RWPE2 (cell line): Measurements from ENCODE around the gene BTNL3.
A peak's percentile ranks its signal among the peaks of the same experiment; 100 is the strongest.

Experiments
- ATAC-seq: fragments of 200-7000 bp; cut with Tn5 transposase; 3 replicates; pipeline ENCODE4 v1.9.1; 2021; ENCODE audit warnings: low read depth
- DNase-seq: peaks from one replicate; pipeline ENCODE4 v3.0.0-alpha.2; 2020; ENCODE audit warnings: low spot score
- H3K27ac ChIP-seq: fragments of 450-650 bp; 2 replicates; pipeline ENCODE4 v1.5.1; 2017; ENCODE audit warnings: mild to moderate bottlenecking; ENCODE audit not compliant: poor library complexity, severe bottlenecking
- H3K27me3 ChIP-seq: fragments of 250-450 bp; sonication (Bioruptor Pico); 2 replicates; pipeline ENCODE4 v1.5.1; 2021; ENCODE audit warnings: mild to moderate bottlenecking, moderate library complexity; ENCODE audit not compliant: insufficient read depth, poor library complexity, severe bottlenecking
- H3K36me3 ChIP-seq: fragments of 250-450 bp; sonication (Bioruptor Pico); 2 replicates; pipeline ENCODE4 v1.5.1; 2020; ENCODE audit warnings: low read depth, mild to moderate bottlenecking, moderate library complexity
- H3K4me1 ChIP-seq: fragments of 250-450 bp; sonication (Bioruptor Pico); 2 replicates; pipeline ENCODE4 v1.5.1; 2021; ENCODE audit warnings: mild to moderate bottlenecking, moderate library complexity; ENCODE audit not compliant: insufficient read depth, poor library complexity, severe bottlenecking
- H3K4me3 ChIP-seq: fragments of 250-450 bp; sonication (Bioruptor Pico); 2 replicates; pipeline ENCODE4 v1.5.1; 2021; ENCODE audit warnings: mild to moderate bottlenecking, moderate library complexity; ENCODE audit not compliant: severe bottlenecking
- H3K9me3 ChIP-seq: fragments of 250-450 bp; sonication (Bioruptor Pico); 2 replicates; pipeline ENCODE4 v1.5.1; 2021; ENCODE audit warnings: mild to moderate bottlenecking, moderate library complexity; ENCODE audit not compliant: severe bottlenecking
- CTCF ChIP-seq: fragments of 450-650 bp; IDR thresholded peaks from one replicate; pipeline ENCODE4 v1.5.1; 2017; ENCODE audit warnings: mild to moderate bottlenecking, moderate library complexity; ENCODE audit not compliant: poor library complexity, severe bottlenecking

BTNL3 gene

DNA sequence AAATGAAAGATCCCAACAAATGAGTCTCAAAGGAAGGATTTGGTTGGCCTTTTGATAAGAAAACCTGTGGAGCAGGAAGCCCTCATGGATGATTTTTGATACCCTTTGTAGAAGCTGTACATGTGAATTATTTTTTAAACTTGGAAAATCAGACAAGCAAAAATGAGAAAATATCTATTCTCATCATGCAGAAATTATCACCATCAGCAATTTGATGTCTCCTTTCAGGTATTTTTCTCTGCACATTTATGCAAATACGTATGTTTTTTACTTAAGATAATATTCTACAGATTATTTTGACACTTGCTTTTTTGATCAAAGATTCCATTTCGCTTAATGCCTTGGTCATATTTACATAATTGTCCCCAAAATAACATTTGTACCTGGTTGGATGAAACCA is 58.6 kb downstream of the BTNL3 start:
- H3K4me3 ChIP-seq = no peak overlapping the region
- H3K4me1 ChIP-seq = no peaks in the 10 kb centered on the region
- DNase-seq (no peak), ATAC-seq (no peak)
- no peak for TF ChIP-seq CTCF
- H3K36me3 ChIP-seq = no peaks in the 10 kb centered on the region
- H3K27ac ChIP-seq = no peak overlapping the region
- H3K27me3 ChIP-seq = peaks cover 45% of the 10 kb centered on the region
- no peaks in the 10 kb centered on the region for H3K9me3 ChIP-seq

DNA sequence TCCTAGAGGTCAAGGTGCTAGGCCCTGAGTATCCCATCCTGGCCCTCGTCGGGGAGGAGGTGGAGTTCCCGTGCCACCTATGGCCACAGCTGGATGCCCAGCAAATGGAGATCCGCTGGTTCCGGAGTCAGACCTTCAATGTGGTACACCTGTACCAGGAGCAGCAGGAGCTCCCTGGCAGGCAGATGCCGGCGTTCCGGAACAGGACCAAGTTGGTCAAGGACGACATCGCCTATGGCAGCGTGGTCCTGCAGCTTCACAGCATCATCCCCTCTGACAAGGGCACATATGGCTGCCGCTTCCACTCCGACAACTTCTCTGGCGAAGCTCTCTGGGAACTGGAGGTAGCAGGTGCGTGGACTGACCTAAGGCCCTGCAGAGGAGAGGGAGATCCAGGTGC is 59.3 kb downstream of the BTNL3 start:
- Histone ChIP-seq H3K9me3 (no peaks in the 10 kb centered on the region), H3K4me3 (no peak overlapping the region), H3K36me3 (no peaks in the 10 kb centered on the region), H3K27ac (no peak overlapping the region), H3K27me3 (peaks cover 43% of the 10 kb centered on the region), H3K4me1 (no peaks in the 10 kb centered on the region)
- ATAC-seq (no peak), DNase-seq (no peak)
- TF ChIP-seq CTCF = no peak

DNA sequence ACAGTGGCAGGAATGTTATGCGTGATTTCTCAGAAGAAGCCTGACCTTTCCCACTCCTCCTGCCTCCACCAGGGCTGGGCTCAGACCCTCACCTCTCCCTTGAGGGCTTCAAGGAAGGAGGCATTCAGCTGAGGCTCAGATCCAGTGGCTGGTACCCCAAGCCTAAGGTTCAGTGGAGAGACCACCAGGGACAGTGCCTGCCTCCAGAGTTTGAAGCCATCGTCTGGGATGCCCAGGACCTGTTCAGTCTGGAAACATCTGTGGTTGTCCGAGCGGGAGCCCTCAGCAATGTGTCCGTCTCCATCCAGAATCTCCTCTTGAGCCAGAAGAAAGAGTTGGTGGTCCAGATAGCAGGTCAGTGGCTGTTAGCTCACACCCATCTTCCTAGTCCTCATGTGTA is 61.4 kb downstream of the BTNL3 start:
- Histone ChIP-seq H3K27me3 (peaks cover 56% of the 10 kb centered on the region), H3K4me1 (no peaks in the 10 kb centered on the region), H3K4me3 (no peak overlapping the region), H3K36me3 (no peaks in the 10 kb centered on the region), H3K9me3 (no peaks in the 10 kb centered on the region), H3K27ac (no peak overlapping the region)
- DNase-seq = no peak
- ATAC-seq = no peak
- no peak for TF ChIP-seq CTCF

- DNase-seq = no peak
- H3K4me1 ChIP-seq = no peaks in the 10 kb centered on the region
- H3K4me3 ChIP-seq = peak overlapping the region; percentile 51
- peaks cover 72% of the 10 kb centered on the region for H3K27me3 ChIP-seq
- H3K9me3 ChIP-seq = no peaks in the 10 kb centered on the region
- no peak overlapping the region for H3K27ac ChIP-seq
- no peak for TF ChIP-seq CTCF
- peak; percentile 13; the same call in 2 of the 3 replicates for ATAC-seq
- H3K36me3 ChIP-seq = no peaks in the 10 kb centered on the region
Observed at GRCh38 chr5:181051841-181052671, 63.4 kb downstream of the BTNL3 start.
